OCI-LY3 (cell line): Measurements from ENCODE around the gene WASHC3.
"Not testable (repeated sequence)": the region's sequence is repeated elsewhere in the genome, so short reads cannot be mapped to it uniquely, and the experiment has no call there.

ENCODE experiments used
- EZH2phosphoT487 ChIP-seq: fragments of 200-600 bp; shearing (Covaris generic); IDR thresholded peaks from 2 replicates; pipeline ENCODE4 v1.6.1; 2018; ENCODE audit warnings: antibody characterized with exemption, mixed run types, low read depth
- TF ChIP-seq, protein P1 (sequence below): fragments of 200-600, 300-600 bp; sonication (generic); IDR thresholded peaks from 2 replicates; pipeline ENCODE4 v1.5.1; 2014; ENCODE audit warnings: antibody characterized with exemption, low read length, low read depth

- TF ChIP-seq, protein P1, sequence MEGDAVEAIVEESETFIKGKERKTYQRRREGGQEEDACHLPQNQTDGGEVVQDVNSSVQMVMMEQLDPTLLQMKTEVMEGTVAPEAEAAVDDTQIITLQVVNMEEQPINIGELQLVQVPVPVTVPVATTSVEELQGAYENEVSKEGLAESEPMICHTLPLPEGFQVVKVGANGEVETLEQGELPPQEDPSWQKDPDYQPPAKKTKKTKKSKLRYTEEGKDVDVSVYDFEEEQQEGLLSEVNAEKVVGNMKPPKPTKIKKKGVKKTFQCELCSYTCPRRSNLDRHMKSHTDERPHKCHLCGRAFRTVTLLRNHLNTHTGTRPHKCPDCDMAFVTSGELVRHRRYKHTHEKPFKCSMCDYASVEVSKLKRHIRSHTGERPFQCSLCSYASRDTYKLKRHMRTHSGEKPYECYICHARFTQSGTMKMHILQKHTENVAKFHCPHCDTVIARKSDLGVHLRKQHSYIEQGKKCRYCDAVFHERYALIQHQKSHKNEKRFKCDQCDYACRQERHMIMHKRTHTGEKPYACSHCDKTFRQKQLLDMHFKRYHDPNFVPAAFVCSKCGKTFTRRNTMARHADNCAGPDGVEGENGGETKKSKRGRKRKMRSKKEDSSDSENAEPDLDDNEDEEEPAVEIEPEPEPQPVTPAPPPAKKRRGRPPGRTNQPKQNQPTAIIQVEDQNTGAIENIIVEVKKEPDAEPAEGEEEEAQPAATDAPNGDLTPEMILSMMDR, result not testable (repeated sequence)
- not testable (repeated sequence) for TF ChIP-seq EZH2phosphoT487
These were observed 43.2 kb downstream of the WASHC3 start for GRCh38 chr12:102018607-102019006.
